RWPE1 (cell line): ENCODE measurements around the gene GPC1.

Experiments used
- CTCF ChIA-PET: fragments of 350-600 bp; sonication (Branson Sonifier 250); formaldehyde crosslinking; extraction: SDS; loops from one replicate; lab custom pipeline; 2021; lab: Yijun Ruan, JAX
- POLR2A ChIA-PET: fragments of 400-600 bp; formaldehyde crosslinking; extraction: SDS; loops from one replicate; lab custom pipeline; 2020; ENCODE audit warnings: antibody characterized with exemption; ENCODE audit not compliant: low non-redundant PET; lab: Yijun Ruan, JAX
- DNase-seq: peaks from one replicate; pipeline ENCODE4 v3.0.0; 2012; ENCODE audit warnings: low spot score
- H3K27ac ChIP-seq: fragments of 450-650 bp; 2 replicates; pipeline ENCODE4 v1.5.1; 2017
- CTCF ChIP-seq: fragments of 450-650 bp; conservative IDR thresholded peaks from 2 replicates; pipeline ENCODE4 v1.5.1; 2017; ENCODE audit warnings: low read depth, mild to moderate bottlenecking

The GPC1 gene

DNA sequence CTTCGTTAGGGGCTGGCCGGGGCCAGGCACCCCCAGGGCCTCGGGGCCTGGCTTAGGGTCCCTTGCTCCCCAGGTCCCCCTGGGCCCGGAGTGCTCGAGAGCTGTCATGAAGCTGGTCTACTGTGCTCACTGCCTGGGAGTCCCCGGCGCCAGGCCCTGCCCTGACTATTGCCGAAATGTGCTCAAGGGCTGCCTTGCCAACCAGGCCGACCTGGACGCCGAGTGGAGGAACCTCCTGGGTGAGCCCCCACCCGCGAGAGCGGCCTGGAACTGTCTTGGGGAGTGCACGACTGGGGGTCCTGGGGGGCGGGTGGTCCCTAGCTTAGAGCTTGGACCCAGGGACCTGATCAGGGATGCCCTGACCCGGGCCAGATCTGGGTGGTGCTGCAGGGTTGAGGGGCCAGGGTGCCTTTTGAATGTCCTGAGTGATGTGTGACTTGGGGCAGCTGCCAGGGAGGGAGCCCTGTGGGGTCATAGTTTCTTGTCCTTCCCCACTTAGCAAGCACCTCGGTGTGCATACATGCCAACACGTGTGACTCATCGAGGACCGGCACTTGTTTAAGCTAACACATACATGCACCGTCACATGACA lies 27.9 kb downstream of the GPC1 start:
- POLR2A ChIA-PET: no interaction called here
- CTCF ChIA-PET: no interaction called here
- no peak for DNase-seq
- H3K27ac ChIP-seq: peak overlapping the region; percentile 36; the same call in 1 of the 2 replicates
- TF ChIP-seq CTCF: no peak

GRCh38 chr2:240463866-240464481 lies 28.5 kb downstream of the GPC1 start:
- ChIA-PET POLR2A (no interaction called here), CTCF (no interaction called here)
- no peak for TF ChIP-seq CTCF
- DNase-seq: no peak
- peak overlapping the region; percentile 36; the same call in 1 of the 2 replicates for H3K27ac ChIP-seq

DNA sequence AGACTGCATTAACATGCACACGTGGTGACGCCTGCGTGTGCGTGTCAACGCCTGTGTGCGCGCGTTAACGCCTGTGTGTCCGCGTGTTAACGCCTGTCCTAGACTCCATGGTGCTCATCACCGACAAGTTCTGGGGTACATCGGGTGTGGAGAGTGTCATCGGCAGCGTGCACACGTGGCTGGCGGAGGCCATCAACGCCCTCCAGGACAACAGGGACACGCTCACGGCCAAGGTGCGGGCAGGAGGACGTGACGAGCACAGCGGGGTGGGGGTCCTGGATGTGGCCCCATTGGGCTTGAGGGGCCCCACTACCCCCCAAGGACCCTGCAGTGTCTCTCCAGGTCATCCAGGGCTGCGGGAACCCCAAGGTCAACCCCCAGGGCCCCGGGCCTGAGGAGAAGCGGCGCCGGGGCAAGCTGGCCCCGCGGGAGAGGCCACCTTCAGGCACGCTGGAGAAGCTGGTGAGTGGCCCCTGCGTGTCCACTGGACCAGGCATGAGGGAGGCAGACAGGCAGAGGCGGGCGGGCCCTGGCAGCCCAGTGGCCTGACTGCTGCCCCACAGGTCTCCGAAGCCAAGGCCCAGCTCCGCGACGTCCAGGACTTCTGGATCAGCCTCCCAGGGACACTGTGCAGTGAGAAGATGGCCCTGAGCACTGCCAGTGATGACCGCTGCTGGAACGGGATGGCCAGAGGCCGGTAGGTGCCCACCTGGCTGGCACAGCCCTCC lies 29.2 kb downstream of the GPC1 start:
- CTCF ChIA-PET: interaction anchor here (0.5 kb wide), 1 partner anchor 101 kb away, joined by 3 read pairs; no protein-coding TSS in a partner anchor

DNA sequence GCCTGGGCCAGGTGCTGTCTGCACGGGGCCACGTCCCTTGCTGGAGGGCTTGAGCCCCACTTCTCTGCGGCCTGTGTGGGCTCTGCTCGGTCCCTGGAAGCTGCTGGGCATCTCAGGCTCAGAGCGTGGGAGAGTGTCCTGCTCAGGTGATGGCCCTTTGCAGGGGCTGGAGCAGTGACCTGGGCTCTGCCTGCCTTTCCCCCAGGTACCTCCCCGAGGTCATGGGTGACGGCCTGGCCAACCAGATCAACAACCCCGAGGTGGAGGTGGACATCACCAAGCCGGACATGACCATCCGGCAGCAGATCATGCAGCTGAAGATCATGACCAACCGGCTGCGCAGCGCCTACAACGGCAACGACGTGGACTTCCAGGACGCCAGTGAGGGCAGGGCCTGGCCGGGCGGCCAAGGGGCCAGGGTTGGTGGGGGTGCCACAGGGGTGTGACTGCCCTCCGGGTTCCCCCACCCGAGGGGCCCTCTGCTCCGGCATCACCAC lies 29.9 kb downstream of the GPC1 start:
- CTCF ChIA-PET: interaction anchor here (0.5 kb wide), 1 partner anchor 100 kb away, joined by 3 read pairs; no protein-coding TSS in a partner anchor
- no peak for DNase-seq
- POLR2A ChIA-PET: no interaction called here
- H3K27ac ChIP-seq: peak overlapping the region; percentile 52; the same call in 1 of the 2 replicates
- TF ChIP-seq CTCF: no peak

More for the DNA sequence above, 29.2 kb downstream of the GPC1 start:
- no peak for DNase-seq
- no peak for TF ChIP-seq CTCF
- H3K27ac ChIP-seq: peak overlapping the region; percentile 52; the same call in 1 of the 2 replicates
- POLR2A ChIA-PET: no interaction called here

GRCh38 chr2:240465765-240466578 lies 30.5 kb downstream of the GPC1 start:
- no peak for DNase-seq
- peak overlapping the region; percentile 52; the same call in 1 of the 2 replicates for H3K27ac ChIP-seq
- TF ChIP-seq CTCF: no peak
- ChIA-PET CTCF (no interaction called here), POLR2A (no interaction called here)
